Stimulated activated CD4-positive, alpha-beta T cell treated with anti-CD3 and anti-CD28 coated beads, TNF-alpha, amount 100 ng/mL, for 48 hours (primary cell): ENCODE results near the gene OR6Q1.
"Not testable (repeated sequence)": the region's sequence is repeated elsewhere in the genome, so short reads cannot be mapped to it uniquely, and the experiment has no call there.

Experiments
- DNase-seq, 3 donors: peaks; one replicate each; pipeline ENCODE4 v3.0.0-alpha.2; 2020; ENCODE audit warnings: low read depth in 3 of 3

The OR6Q1 gene, protein sequence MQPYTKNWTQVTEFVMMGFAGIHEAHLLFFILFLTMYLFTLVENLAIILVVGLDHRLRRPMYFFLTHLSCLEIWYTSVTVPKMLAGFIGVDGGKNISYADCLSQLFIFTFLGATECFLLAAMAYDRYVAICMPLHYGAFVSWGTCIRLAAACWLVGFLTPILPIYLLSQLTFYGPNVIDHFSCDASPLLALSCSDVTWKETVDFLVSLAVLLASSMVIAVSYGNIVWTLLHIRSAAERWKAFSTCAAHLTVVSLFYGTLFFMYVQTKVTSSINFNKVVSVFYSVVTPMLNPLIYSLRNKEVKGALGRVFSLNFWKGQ

DNA sequence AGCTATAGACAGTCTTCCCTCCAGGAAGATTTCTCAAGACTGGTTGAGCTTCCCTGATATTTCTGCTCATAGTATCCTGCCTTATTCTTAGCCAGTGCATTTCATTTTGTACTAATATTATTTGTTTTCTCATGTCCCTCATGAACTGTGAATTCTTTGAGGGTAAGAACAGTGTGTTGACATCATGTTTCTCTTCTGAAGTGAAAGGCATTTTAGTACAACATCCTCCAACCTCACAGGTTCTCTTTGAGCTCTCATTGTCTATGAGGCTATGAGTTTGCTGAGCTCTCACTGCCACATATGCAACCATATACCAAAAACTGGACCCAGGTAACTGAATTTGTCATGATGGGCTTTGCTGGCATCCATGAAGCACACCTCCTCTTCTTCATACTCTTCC, at the start of gene OR6Q1:
OR6Q1 (plus strand) TSS at position 301 of the 400 bp plus-strand sequence; CDS start at position 301, 0 bp downstream.
- DNase-seq, result no peak

DNA sequence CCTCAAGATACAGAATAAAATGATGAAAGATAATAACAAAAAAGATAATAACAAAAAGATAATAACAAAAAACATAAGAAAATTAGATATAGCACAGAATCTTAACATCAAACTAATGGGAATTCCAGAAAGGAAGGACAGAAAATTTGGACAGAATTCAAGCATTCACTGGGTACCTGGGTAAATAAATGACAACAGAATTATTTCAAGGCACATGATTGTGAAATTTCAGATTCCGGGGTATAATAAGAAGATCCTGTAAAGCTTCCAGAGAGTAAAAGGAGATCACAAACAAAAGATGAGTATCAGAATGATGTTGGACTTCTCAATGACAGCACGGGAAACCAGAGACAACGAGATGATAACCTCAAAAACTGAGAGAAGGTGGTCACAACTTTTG, 49.2 kb upstream of the OR6Q1 start:
- DNase-seq, result no peak

DNA sequence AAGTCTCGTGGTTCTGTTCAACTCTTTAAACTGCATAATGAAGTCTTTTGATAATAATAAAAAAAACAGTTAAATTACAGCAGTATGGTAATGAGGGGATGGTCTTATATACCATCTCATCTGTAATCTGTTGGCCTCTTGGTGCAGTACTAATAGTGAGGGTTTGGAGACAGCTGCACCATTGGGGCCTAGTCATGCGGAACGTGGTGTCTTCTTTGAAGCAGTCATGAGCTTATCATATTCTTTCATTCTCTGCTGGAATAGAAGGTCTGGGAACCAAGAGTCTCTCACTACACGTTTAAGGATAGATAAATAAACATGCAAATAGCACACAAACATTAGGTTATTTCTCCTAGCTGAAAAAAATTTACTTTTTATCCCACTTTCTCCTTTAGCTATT, 48.0 kb upstream of the OR6Q1 start:
- DNase-seq, result no peak

DNA sequence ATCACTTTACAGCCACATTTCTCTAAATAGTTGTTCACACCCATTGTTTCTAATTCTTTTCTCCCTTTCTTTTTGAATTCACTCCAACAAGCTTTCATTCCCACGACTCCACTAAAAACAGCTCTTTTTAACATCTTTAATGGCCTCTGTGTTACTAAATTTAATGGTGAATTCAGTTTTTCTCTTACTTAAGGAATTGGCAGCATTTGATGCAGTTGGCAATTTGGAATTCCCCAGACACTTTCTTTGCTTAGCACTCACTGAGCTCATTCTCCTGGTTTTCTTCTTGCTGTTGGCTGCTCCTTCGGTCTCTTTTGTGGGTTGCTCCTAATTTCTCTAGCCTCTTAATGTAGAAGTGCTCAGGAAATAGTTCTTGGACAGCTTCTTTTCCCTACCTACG, 47.6 kb upstream of the OR6Q1 start:
- DNase-seq, result no peak

DNA sequence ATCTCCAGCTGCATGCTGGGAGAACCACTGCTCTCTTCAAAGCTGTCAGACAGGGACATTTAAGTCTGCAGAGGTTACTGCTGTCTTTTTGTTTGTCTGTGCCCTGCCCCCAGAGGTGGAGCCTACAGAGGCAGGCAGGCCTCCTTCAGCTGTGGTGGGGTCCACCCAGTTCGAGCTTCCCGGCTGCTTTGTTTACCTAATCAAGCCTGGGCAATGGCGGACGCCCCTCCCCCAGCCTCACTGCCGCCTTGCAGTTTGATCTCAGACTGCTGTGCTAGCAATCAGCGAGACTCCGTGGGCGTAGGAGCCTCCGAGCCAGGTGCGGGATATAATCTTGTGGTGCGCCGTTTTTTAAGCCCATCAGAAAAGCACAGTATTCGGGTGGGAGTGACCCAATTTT, 31.2 kb upstream of the OR6Q1 start:
- DNase-seq, result not testable (repeated sequence)

DNA sequence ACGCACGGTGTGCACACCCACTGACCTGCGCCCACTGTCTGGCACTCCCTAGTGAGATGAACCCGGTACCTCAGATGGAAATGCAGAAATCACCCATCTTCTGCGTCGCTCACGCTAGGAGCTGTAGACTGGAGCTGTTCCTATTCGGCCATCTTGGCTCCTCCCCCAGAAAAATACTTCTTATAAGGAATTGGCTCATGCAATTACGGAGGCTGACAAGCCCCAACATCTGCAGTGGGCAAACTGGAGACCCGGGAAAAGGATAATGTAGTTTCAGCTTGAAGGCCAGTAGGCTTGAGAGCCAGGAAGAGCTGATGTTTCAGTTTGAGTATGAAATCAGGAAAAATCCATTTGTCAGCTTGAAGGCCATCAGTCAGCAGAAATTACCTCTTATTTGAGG, 30.7 kb upstream of the OR6Q1 start:
- DNase-seq, result not testable (repeated sequence)

DNA sequence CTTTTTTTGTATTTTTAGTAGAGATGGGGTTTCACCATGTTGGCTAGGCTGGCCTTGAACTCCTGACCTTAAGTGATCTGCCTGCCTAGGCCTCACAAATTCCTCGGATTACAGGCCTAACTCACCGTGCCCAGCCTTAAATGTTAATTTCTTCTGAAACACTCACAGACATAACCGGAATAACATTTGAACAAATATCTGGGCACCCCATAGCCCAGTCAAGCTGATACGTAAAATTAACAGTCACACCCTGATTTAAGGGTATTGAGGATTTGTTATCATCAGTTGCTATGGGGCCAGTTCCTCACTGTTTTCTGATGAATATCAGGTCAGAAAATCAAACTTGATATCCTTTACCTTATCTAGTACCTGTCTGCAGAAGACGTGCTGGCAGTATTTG, 30.1 kb upstream of the OR6Q1 start:
- no peak for DNase-seq

DNA sequence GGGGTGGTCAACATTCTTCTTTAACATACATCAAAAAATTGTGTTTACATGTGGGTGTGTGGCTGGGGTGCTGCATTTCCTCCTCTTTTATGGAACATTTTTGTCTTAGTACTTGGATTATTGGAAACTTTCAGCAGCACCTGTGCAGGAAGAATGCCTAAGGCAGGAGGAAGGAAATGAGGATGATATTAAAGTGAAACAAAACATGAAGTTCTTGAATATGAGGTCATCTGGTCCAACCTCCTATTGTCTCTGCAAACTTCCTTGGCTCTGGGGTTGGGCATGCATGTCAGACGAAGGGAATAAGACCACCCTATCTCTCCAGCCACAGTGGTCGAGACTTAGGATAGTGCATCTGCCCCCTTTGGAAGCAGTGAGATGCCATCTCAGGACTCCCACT, 27.7 kb upstream of the OR6Q1 start:
- DNase-seq, result no peak

DNA sequence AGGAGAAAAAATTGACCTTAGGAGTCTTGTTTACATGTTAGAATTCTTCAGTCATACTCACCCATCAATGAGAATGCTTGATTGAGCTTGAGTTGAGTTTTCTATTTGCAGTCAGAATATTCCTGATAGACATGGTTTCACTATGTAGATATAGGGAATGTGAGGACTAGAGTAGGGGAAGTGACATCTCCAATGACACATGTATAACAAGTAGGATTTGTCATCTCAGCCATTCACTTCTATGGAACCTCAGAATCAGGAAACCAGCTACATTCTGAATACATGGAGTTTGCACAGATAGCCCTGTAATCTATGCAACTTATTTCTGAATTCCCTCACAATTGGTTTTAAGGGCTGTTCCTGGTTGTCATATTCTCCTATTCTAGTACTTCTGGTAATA, 27.2 kb upstream of the OR6Q1 start:
- DNase-seq, result no peak

DNA sequence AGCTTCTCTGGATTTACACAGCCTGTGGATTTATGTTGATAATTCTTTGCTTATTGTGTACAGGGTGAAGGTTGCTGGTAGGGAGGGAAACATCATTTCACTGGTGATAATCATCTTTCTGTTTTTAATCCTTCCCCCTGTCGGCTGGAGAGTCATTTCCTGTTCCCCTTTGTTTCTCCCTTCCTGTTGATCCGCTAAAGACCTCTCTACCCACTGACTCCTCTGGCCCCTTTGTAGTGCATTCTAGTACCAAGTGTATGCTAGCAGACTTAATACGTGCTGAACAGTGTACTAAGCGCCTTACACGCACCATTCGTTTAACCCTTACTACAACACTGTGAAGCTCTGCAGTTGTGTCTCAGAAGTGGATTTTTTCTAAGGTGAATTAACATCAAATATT, 26.1 kb upstream of the OR6Q1 start:
- DNase-seq, result no peak

DNA sequence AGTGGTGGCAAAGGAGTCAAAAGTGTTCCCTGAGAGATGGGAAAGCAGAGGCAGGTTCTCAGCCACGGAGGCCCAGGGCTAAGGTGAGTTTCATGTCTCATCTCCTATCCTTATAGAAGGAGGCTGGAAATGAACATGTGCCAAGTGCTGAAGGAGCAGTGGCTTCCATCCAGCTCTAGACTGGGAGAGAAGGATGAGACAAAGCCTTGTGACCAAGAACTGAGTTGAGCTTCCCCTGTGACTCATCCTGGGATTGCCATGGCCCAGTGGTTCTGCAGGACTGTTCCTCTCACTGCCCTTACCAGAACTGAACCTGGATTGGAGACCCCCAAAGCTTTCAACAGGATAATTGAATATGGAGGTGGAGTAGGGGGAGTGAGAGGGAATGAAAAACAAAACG, 23.8 kb upstream of the OR6Q1 start:
- DNase-seq, result no peak

DNA sequence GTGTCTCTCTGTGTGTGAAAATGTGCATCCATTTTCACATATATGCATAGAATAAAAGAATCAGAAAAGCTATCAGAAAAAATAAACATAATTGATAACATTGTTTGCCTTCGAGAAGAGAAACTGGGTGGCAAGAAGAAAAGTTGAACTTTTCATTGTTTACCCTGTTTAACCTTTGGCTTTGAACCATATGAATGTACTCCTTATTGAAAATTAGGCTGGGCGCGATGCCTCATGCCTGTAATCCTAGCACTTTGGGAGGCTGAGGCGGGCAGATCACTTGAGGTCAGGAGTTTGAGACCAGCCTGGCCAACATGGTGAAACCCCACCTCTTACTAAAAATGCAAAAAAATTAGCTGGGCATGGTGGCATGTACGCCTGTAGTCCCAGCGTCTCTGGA, 19.0 kb upstream of the OR6Q1 start:
- DNase-seq, result no peak

DNA sequence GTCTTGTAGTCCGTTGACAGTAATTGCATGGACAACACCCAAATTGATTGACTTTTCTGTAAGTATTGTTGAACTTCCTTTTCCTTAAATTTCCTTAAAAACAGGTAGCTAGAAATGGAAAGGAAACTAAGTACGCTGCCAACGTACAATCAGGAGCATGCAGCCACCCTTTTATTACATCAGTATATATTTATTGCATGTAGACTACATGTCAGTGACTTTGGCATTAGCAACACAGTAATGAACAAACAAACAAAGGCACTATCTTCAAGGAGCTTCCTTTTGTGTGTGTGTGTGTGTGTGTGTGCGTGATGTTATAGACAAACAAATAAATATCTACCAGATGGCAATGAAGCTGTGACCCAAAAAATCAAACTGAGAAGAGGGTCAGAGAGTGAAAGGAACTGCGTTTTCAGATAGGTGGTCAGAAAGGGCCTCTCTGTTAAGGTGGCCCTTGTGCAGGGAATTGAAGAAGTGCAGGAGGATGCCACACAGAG, 7.3 kb upstream of the OR6Q1 start, which contains the start of gene OR9Q1:
OR9Q1 (plus strand) TSS at position 447 of the 497 bp plus-strand sequence. CDS start 155,564 bp downstream, outside the sequence.
- no peak for DNase-seq

DNA sequence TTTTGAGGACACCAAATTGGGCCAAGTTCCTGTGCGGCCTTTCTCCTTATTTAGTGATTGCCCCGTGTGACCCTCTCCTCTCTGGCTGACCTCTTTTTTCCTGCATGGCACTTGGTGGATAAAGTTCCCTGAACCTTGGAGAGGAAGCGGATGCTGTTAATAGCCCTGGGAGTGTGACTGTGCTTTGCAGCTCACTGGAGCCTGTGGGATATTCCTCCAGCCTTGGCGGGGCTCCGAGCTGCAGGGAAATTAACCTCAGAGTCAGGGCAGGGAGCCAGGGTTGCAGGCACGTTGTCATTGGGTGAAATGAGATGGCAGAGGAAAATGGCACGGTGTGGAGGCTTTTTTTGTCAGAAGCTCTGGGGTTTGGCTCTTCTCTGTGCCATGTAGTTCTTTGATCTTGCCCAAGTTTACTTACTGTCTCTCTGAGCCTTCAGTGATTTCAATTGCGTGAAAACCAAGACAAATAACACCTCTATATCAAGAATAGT, 6.1 kb upstream of the OR6Q1 start:
- DNase-seq, result no peak

DNA sequence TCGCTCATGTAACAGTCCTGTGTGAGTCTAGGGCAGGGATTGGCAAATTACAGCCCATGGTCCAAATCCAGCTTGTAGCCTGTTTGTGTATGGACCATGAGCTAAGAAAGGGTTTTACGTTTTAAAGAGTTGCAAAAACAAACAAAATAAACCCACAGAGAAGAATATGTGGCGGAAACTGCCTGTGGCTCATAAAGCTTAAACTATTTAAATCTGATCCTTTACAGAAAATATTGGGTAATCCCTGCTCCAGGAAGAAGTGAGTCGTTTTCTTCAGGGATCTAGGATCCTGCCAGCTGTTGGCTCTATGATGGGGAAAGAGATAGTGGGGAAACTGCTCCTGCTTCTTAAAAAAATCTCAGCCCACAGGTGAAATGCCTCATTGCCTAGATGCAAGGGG, 3.4 kb upstream of the OR6Q1 start:
- no peak for DNase-seq

DNA sequence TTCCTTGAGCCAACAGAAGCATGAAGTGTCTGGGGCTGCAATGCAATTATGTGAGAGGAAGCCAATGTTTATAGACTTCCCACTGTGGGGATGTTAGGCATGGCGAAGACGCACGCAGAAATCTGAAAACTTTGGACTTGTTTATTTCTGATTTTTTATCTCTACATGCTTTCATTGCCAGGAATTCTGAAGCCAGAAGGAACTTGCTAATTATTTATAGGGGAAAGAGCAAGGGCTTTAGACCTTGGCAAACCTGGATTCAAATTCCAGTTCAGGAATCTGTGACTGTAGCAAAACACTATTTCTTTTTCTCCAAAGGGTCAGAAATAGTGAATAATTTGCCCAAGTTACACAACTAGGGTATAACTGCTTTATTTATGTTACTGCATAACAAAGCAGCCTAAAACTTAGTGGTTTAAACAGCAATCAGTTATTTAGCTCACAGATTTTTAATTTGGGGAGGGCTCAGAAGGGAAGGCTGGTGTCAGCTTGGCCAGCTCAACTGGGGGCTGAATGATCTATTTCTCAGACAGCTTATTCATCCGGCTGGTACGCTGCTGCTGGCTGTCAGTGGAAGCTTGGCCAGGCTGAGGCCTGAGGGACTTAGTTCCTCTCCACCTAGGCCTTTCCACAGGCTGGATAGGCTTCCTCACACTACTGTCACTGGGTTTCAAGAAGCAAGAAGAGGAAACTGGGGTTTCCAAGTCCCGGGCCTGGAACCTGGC, 1.9 kb upstream of the OR6Q1 start:
- DNase-seq, result no peak

DNA sequence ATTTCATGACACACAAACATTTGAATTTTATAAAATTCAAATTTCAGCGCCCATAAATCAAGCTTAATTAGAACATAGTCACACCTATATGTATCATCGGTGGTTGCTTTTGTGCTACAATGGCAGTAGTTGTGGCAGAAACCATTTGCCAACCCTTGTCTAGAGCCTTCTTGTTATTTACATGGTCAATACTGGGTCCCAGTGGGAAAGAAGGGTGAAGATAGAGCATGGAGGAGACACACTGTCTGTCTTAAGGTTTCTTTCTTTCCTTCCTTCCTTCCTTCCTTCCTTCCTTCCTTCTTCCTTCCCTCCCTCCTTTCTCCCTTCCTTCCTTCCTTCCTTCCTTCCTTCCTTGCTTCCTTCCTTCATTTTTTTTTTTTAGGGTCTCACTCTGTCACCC, 3.7 kb downstream of the OR6Q1 start:
- DNase-seq, result no peak

DNA sequence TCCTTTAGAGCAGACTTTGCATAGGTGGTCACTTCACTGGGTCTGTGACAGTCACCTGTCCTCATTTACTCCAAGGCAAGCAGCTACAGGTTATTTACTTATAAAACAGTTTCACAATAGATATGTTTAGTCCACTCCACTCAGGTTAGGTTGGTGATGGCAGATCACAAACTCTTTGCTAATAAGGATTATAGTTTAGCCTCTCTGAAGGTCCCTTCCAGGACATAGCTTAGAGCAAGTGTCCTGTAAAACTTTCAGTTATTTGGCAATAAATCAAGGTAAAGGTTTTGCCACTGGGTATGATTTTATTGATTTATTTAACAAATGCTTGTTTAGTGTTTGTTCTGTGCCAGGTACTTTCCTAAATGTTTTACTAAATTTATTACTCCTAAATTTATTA, 8.8 kb downstream of the OR6Q1 start:
- DNase-seq, result no peak

DNA sequence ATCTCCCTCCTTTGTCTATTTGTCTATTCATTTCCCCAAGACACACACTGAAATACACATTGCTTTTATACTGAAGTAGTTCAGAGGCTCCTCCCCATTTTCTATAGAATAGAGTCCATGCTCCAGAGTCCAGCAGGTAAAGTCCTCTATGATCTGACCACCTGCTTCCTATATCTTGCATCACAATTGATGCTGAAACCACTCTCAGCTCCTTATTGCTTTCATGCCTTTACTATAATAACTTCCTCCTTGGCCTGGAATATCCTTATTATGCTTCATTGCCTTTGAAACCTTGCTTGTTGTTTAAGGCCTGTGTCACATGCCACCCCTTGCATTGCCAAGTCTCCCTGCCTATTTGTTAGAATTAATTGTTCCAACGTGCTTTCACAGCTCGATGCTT, 12.6 kb downstream of the OR6Q1 start:
- DNase-seq, result no peak

DNA sequence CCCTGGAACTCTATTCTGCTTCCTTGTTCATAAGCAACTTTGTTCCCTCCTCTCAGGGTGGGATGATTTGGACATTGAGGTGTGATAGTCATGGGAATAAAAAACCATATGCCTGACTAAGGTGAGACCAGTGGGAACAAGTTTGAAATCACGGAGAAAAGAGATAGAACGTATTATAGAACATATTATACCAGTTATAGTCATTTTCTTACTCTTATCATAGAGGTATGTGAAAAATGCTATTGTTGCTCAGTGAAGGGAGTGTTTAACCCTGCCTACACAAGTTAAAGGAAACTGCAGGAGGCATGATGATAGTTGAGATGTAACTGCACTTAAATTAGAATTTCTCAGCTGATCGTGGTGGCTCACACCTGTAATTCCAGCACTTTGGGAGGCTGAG, 15.5 kb downstream of the OR6Q1 start:
- DNase-seq, result no peak

DNA sequence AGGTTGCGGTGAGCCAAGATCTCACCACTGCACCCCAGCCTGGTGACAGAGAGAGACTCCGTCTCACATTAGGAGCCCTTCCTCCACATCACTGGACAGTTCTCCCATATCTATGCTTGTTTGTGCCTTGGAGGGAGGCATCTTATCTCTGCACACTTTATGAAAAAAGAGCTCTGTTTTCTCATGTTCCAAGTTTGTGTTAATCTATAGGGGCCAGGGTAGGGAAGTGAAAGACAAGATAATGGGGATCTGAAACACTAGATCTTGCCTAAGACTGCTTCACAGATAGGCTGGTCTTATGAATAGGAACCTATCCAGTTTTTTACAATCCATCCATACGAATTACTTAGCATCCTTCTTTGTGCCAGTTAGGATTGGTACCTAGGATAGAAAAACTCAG, 17.1 kb downstream of the OR6Q1 start:
- no peak for DNase-seq

DNA sequence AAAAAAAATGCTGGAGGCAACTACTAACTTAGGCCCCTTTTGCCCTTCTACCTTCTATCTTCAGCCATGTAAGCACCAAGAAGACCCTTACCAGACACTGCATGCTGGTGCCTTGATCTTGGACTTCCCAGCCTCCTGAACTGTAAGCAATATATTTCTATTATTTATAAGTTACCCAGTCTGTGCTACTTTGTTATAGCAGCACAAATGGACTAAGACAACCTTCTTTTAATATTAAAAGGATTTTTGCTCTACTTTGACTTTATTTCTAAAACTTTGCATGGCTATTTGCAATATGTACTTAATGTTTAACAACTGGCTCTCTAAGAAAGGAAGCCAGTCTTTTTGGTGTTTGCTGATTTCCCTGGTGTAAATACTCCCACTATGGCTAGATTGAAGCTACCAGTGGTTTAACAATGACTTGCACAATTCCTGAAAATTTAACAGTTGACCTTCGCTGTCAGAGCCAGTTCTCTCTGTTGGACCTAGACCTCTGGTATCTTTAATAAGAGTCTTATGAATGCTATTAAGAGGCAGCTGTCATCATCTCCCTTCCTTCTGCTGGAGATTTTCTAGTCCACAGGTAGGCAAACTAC, 25.2 kb downstream of the OR6Q1 start:
- no peak for DNase-seq

DNA sequence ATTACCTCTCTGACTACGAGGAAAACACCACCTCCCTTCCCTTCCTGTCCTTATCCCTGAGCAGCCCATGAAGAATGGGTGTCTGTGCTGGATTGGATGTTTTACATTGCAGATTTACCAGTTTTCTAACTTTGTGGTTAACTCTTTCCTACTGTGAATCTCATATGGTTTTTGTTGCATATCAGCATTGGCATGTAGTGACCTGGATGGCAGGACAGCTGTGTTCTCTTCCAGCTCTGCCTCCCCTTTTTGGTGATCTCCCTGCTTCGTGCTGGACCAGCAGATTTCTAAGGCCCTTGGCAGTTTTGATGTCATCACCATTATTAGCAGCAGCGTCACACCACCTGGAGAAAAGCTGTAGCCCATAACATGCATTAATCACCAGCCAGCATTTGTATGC, 26.7 kb downstream of the OR6Q1 start:
- DNase-seq, result no peak
